Tibial nerve (tissue), 4 donors: Measurements from ENCODE around the gene SPNS3.

Experiments
- CTCF ChIP-seq, 5 experiments: fragments of 200-600 bp in 3 of 5; fragments of 450-650 bp in 2 of 5; sonication (generic) in 3 of 5; IDR thresholded peaks; one replicate each; pipeline ENCODE4 v1.5.1; 2016 to 2019; ENCODE audit warnings: antibody characterized with exemption in 5 of 5, mild to moderate bottlenecking in 3 of 5, moderate library complexity in 2 of 5
- EP300 ChIP-seq, 2 donors: sonication (generic); formaldehyde crosslinking; IDR thresholded peaks; one replicate each; pipeline ENCODE4 v1.6.1; 2017; ENCODE audit warnings: antibody characterized with exemption in 2 of 2, mild to moderate bottlenecking in 1 of 2
- POLR2A ChIP-seq, 2 donors: fragments of 450-650 bp; IDR thresholded peaks; one replicate each; pipeline ENCODE4 v1.6.1; 2017; ENCODE audit warnings: antibody characterized with exemption in 2 of 2, mild to moderate bottlenecking in 2 of 2, moderate library complexity in 2 of 2

GRCh38 chr17:4535667-4536258 is 102.0 kb downstream of the SPNS3 start:
- TF ChIP-seq CTCF (IDR thresholded peaks at IDR 0.05): no peak
- no peak for TF ChIP-seq POLR2A (IDR thresholded peaks at IDR 0.05)
- TF ChIP-seq EP300 (IDR thresholded peaks at IDR 0.05): no peak
